Right lobe of liver (tissue), 6 donors: ENCODE results near the gene FGD5. TPM values are rescaled to one million over a fixed set of nuclear protein-coding genes. Genes with fewer than 3 reads are reported as not detected.

Experiments used
- ATAC-seq, 4 donors: fragments of 200-7000 bp; cut with Tn5 transposase; one replicate each; pipeline ENCODE4 v1.9.1; 2020; ENCODE audit warnings: mild to moderate bottlenecking in 4 of 4, moderate library complexity in 4 of 4
- DNase-seq, 3 donors: peaks; one replicate each; pipeline ENCODE4 v3.0.0-alpha.2; 2020
- H3K27ac ChIP-seq, 3 donors: fragments of 200-600 bp; one replicate each; pipeline ENCODE4 v1.8.0; 2022
- H3K27me3 ChIP-seq, 2 donors: fragments of 200-600 bp; one replicate each; pipeline ENCODE4 v1.8.0; 2022
- H3K36me3 ChIP-seq, 4 donors: fragments of 200-600 bp; sonication (generic) in 1 of 4; one replicate each; pipeline versions ENCODE4 v1.5.1 to v1.8.0; 2017 to 2022; ENCODE audit warnings: control low read depth in 1 of 4
- H3K4me1 ChIP-seq, 4 donors: fragments of 200-600 bp; sonication (generic) in 1 of 4; one replicate each; pipeline versions ENCODE4 v1.5.1 to v1.8.0; 2017 to 2022; ENCODE audit warnings: control low read depth in 1 of 4
- H3K4me3 ChIP-seq, 3 donors: fragments of 200-600 bp; one replicate each; pipeline ENCODE4 v1.8.0; 2022
- H3K9me3 ChIP-seq, 4 donors: fragments of 200-600 bp; sonication (generic) in 1 of 4; one replicate each; pipeline versions ENCODE4 v1.5.1 to v1.8.0; 2017 to 2022; ENCODE audit warnings: control low read depth in 1 of 4
- CTCF ChIP-seq, 4 donors: fragments of 200-600 bp in 3 of 4; fragments of 450-650 bp in 1 of 4; IDR thresholded peaks; one replicate each; pipeline versions ENCODE4 v1.5.1 to v1.8.0; 2016 to 2022; ENCODE audit warnings: antibody characterized with exemption in 4 of 4, mild to moderate bottlenecking in 2 of 4
- POLR2A ChIP-seq: fragments of 450-650 bp; IDR thresholded peaks from one replicate; pipeline ENCODE4 v1.6.1; 2017; ENCODE audit warnings: antibody characterized with exemption, mild to moderate bottlenecking
- WGBS: methylation state at CpG from one replicate; pipeline ENCODE4 v1.1.6; 2018; ENCODE audit warnings: low coverage, low lambda C conversion rate; ENCODE audit not compliant: insufficient coverage; ENCODE audit errors: missing lambda C conversion rate; 5-methylcytosine and 5-hydroxymethylcytosine counted together
- intact Hi-C, 2 donors: fragments of 100-400 bp; cut with DNase I; formaldehyde crosslinking; loops; one replicate each; pipeline versions ENCODE4 v1.11.2 to v1.14.1; 2022
- total RNA-seq, 6 experiments: library from RNA; depleted of rRNA in 2 of 6; stranded (reverse); fragments of >200 nt in 2 of 6; fragmentation: NEBNext Ultra II Directional in 3 of 6; extraction: Animal tissue kit (Norgen Biotek cat#: 25700) in 3 of 6; gene quantifications; one replicate each; pipeline versions ENCODE4 v1.1.0 to v1.2.4, GENCODE V29; 2016 to 2023
- donor health status: DM: no; HTN: yes; CAD: no.
- donor health status: DM: no; HTN: no; CAD: no.
- donor health status: DM: no; HTN: no; CAD: no.
- donor health status: DM: no; HTN: yes; CAD: no.
- donor health status: DM: no; HTN: yes; CAD: no.

The FGD5 gene
- total RNA-seq, 6 experiments from 2014 or later, result 3.4 to 8.9 (median 5.9) TPM

- Histone ChIP-seq H3K9me3 (no peaks in the 10 kb centered on the region), H3K4me1 (no peaks in the 10 kb centered on the region), H3K27me3 (no peaks in the 10 kb centered on the region), H3K36me3 (no peaks in the 10 kb centered on the region), H3K4me3 (no peak overlapping the region), H3K27ac (no peak overlapping the region)
- DNase-seq (no peak), ATAC-seq (no peak)
- intact Hi-C loops, result no loop called here
- 39% methylated on average over 4 of the region's 4 CpGs for WGBS
- no peak for TF ChIP-seq POLR2A
- TF ChIP-seq CTCF (IDR thresholded peaks at IDR 0.05), result no peak
Observed at GRCh38 chr3:14845826-14846225, 27.1 kb downstream of the FGD5 start.

- DNase-seq (no peak), ATAC-seq (no peak)
- Histone ChIP-seq H3K27me3 (no peaks in the 10 kb centered on the region), H3K27ac (no peak overlapping the region), H3K4me1 (no peaks in the 10 kb centered on the region), H3K4me3 (no peak overlapping the region), H3K9me3 (no peaks in the 10 kb centered on the region), H3K36me3 (no peaks in the 10 kb centered on the region)
- 83% methylated on average over 1 of the region's 7 CpGs for WGBS
- TF ChIP-seq CTCF (IDR thresholded peaks at IDR 0.05) (no peak), POLR2A (no peak)
- intact Hi-C loops, result no loop called here
Observed at GRCh38 chr3:14846226-14846880, 27.6 kb downstream of the FGD5 start.

- no peaks in the 10 kb centered on the region for H3K9me3 ChIP-seq
- H3K27ac ChIP-seq, result no peak overlapping the region
- DNase-seq (peak in 1 of 3 donors; percentile 42), ATAC-seq (peak; percentile 45 to 74 (median 50))
- H3K4me3 ChIP-seq, result no peak overlapping the region
- TF ChIP-seq CTCF (IDR thresholded peaks at IDR 0.05) (no peak), POLR2A (no peak)
- no peaks in the 10 kb centered on the region for H3K36me3 ChIP-seq
- H3K27me3 ChIP-seq, result no peaks in the 10 kb centered on the region
- 42% methylated on average over 2 of the region's 15 CpGs for WGBS
- intact Hi-C loops, result no loop called here
- H3K4me1 ChIP-seq, result no peaks in the 10 kb centered on the region
Observed at GRCh38 chr3:14847613-14848541, 29.1 kb downstream of the FGD5 start.

GRCh38 chr3:14848906-14849305 is 30.1 kb downstream of the FGD5 start:
- Histone ChIP-seq H3K4me3 (no peak overlapping the region), H3K27me3 (no peaks in the 10 kb centered on the region), H3K27ac (no peak overlapping the region), H3K4me1 (no peaks in the 10 kb centered on the region), H3K36me3 (no peaks in the 10 kb centered on the region), H3K9me3 (no peaks in the 10 kb centered on the region)
- intact Hi-C loops, result no loop called here
- no peak for ATAC-seq
- no peak for DNase-seq
- no peak for TF ChIP-seq CTCF (IDR thresholded peaks at IDR 0.05)
- no peak for TF ChIP-seq POLR2A
- WGBS, result 76% methylated on average over 4 of the region's 8 CpGs
